Activated T-cell treated with anti-CD3 and anti-CD28 coated beads for 4 hours (primary cell): ENCODE data around the gene NKX1-2.

Experiments used
- DNase-seq: peaks from one replicate; pipeline ENCODE4 v3.0.0-alpha.2; 2020

The NKX1-2 gene

GRCh38 chr10:124414076-124414475, 35.8 kb downstream of the NKX1-2 start:
- no peak for DNase-seq

- no peak for DNase-seq
Observed at GRCh38 chr10:124409696-124410095, 40.1 kb downstream of the NKX1-2 start.

- DNase-seq, result no peak
Observed at GRCh38 chr10:124408357-124408756, 41.5 kb downstream of the NKX1-2 start.

GRCh38 chr10:124407456-124407855, 42.4 kb downstream of the NKX1-2 start:
- no peak for DNase-seq

- DNase-seq, result no peak
Observed at GRCh38 chr10:124403548-124403947, 46.3 kb downstream of the NKX1-2 start.

- DNase-seq, result no peak
Observed at GRCh38 chr10:124402273-124402672, 47.6 kb downstream of the NKX1-2 start.

- DNase-seq, result no peak
Observed at GRCh38 chr10:124401633-124402032, 48.2 kb downstream of the NKX1-2 start.
